Large intestine (tissue), 12 donors: ENCODE data around the gene ECHDC3. TPM values are rescaled to one million over a fixed set of nuclear protein-coding genes. Genes with fewer than 3 reads are reported as not detected.

ENCODE experiments used
- DNase-seq, 2 donors: peaks; one replicate each; pipeline versions ENCODE4 v3.0.0 to v3.0.0-alpha.2; 2013
- H3K27ac ChIP-seq: one replicate; pipeline ENCODE4 v1.5.1; 2013; ENCODE audit warnings: low read length
- H3K27me3 ChIP-seq: 2 replicates; pipeline ENCODE4 v1.6.1; 2013; ENCODE audit warnings: low read length; ENCODE audit not compliant: control insufficient read depth, insufficient read depth
- H3K36me3 ChIP-seq: 2 replicates; pipeline ENCODE4 v1.6.1; 2013; ENCODE audit warnings: low read length; ENCODE audit not compliant: control insufficient read depth, insufficient read depth
- H3K4me1 ChIP-seq: one replicate; pipeline ENCODE4 v1.6.1; 2013; ENCODE audit warnings: low read length; ENCODE audit not compliant: control insufficient read depth, insufficient read depth
- H3K4me3 ChIP-seq: one replicate; pipeline ENCODE4 v1.5.1; 2013; ENCODE audit warnings: low read length
- H3K9me3 ChIP-seq: one replicate; pipeline ENCODE4 v1.6.1; 2013; ENCODE audit warnings: mild to moderate bottlenecking, low read depth, low read length, moderate library complexity; ENCODE audit not compliant: control insufficient read depth
- WGBS: methylation state at CpG from one replicate; pipeline ENCODE4 v1.1.5; 2013; ENCODE audit warnings: low lambda C conversion rate; ENCODE audit not compliant: insufficient coverage; 5-methylcytosine and 5-hydroxymethylcytosine counted together
- long read RNA-seq, 11 donors: transcript quantifications; one replicate each; lab custom pipeline, GENCODE V29; 2026
- polyA plus RNA-seq: library from polyadenylated mRNA; unstranded; fragments of 120-200 nt; gene quantifications from one replicate; pipeline ENCODE4 v1.2.1, GENCODE V29; 2013

Gene ECHDC3, protein sequence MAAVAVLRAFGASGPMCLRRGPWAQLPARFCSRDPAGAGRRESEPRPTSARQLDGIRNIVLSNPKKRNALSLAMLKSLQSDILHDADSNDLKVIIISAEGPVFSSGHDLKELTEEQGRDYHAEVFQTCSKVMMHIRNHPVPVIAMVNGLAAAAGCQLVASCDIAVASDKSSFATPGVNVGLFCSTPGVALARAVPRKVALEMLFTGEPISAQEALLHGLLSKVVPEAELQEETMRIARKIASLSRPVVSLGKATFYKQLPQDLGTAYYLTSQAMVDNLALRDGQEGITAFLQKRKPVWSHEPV
- 9.6 TPM for polyA plus RNA-seq
- long read RNA-seq, donor 1 = 0 reads
- long read RNA-seq, donor 2, partial matches to known transcripts = 0 of 3 reads
- long read RNA-seq, donor 2, other reads (novel, unspliced or antisense) = 0 of 3 reads
- long read RNA-seq, donor 3 = 0 reads
- long read RNA-seq, donor 4, partial matches to known transcripts = 0 of 2 reads
- long read RNA-seq, donor 4, other reads (novel, unspliced or antisense) = 0 of 2 reads
- long read RNA-seq, donor 5, partial matches to known transcripts = 0 of 2 reads
- long read RNA-seq, donor 5, other reads (novel, unspliced or antisense) = 0 of 2 reads
- long read RNA-seq, donor 6 = 0 reads
- long read RNA-seq, donor 7, partial matches to known transcripts = 0 of 3 reads
- long read RNA-seq, donor 7, other reads (novel, unspliced or antisense) = 0 of 3 reads
- long read RNA-seq, donor 8, transcript ECHDC3-201 (5 exons, 1,649 nt) = major isoform, 12 of 12 reads
- long read RNA-seq, donor 8, partial matches to known transcripts = 0 of 12 reads
- long read RNA-seq, donor 8, other reads (novel, unspliced or antisense) = 0 of 12 reads
- long read RNA-seq, donor 9, partial matches to known transcripts = 0 of 2 reads
- long read RNA-seq, donor 9, other reads (novel, unspliced or antisense) = 0 of 2 reads
- long read RNA-seq, donor 10, transcript ECHDC3-201 (5 exons, 1,649 nt) = major isoform, 12 of 12 reads
- long read RNA-seq, donor 10, partial matches to known transcripts = 0 of 12 reads
- long read RNA-seq, donor 10, other reads (novel, unspliced or antisense) = 0 of 12 reads
- long read RNA-seq, donor 11, partial matches to known transcripts = 0 of 5 reads
- long read RNA-seq, donor 11, other reads (novel, unspliced or antisense) = 0 of 5 reads

DNA sequence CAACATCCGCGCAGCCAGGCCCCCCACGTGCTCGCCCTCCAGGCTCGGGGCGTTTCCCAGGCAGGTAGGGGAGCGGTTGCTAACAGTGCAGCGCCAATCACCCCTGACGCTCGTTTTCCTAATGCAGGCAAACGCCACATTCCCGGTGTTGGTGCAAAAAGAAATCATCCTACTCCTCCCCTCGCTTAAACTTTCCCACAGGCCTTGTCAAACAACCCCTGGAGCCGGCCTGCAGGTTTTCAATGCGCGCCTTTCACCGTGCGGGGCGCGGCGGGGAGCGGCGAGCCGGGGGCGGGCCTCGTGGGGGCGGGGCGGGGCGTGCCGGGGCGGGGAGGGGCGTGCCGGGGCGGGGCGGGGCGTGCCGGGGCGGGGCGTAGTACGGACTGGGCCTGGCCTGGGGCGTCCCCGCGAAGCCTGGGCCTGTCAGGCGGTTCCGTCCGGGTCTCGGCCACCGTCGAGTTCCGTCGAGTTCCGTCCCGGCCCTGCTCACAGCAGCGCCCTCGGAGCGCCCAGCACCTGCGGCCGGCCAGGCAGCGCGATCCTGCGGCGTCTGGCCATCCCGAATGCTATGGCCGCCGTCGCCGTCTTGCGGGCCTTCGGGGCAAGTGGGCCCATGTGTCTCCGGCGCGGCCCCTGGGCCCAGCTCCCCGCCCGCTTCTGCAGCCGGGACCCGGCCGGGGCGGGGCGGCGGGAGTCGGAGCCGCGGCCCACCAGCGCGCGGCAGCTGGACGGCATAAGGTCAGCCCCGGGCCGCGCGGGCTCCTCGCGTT is at the start of gene ECHDC3:
Gene ECHDC3, plus strand, starts transcription at position 374 of the 770 bp plus-strand sequence. Its CDS starts 195 bp downstream, at position 569.
- H3K27me3 ChIP-seq = no peaks in the 10 kb centered on the region
- H3K4me1 ChIP-seq = peaks cover 11% of the 10 kb centered on the region
- peak; percentile 18 to 65 for DNase-seq
- H3K36me3 ChIP-seq = no peaks in the 10 kb centered on the region
- WGBS = no CpG with 5 or more reads among the region's 93 CpGs
- peaks cover 3% of the 10 kb centered on the region for H3K9me3 ChIP-seq
- H3K27ac ChIP-seq = no peak within 1 kb of the TSS
- H3K4me3 ChIP-seq = peak within 1 kb of the TSS; percentile 55

DNA sequence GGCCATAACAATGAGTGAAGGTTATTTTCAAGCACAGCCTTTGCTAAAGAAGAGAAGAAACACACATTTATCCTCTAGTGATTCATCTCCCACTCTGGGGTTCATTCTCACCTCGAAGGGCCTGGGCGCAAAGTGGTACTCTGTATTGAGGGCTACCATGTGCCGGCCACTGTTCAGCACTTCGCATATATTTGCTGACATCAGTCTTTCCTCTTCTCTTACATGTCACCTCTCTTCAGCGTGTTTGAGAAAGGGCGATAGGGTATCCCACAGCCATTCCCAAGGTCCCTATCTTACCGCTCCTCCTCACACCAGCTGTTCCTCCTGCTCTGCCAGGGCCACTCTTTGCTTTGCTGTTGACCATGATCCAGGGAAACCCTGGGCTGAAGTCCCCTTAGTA is 48.8 kb upstream of the ECHDC3 start:
- no peak overlapping the region for H3K4me3 ChIP-seq
- no peaks in the 10 kb centered on the region for H3K27me3 ChIP-seq
- DNase-seq = no peak
- H3K9me3 ChIP-seq = no peaks in the 10 kb centered on the region
- H3K27ac ChIP-seq = no peak overlapping the region
- WGBS = no CpG with 5 or more reads among the region's 7 CpGs
- H3K36me3 ChIP-seq = no peaks in the 10 kb centered on the region
- H3K4me1 ChIP-seq = peaks cover 9% of the 10 kb centered on the region

DNA sequence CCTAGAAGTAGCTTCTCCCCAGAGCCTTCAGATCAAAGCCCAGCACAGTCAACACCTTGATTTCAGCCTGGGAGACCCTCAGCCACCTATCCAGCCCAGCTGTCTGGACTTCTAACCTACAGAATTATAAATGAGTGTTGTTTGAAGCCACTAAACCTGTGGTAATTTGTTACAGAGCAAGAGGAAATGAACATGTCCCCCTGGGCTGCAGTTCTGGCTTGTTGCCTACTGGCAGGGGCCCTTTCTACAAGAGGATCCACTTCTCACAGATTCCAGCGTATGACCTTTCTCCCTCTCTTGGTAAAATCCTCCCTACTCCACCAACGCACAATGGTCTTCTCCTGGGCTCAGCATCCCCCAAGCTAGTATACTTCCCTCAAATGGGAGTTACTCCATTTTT is 46.4 kb upstream of the ECHDC3 start:
- Histone ChIP-seq H3K4me1 (peaks cover 8% of the 10 kb centered on the region), H3K9me3 (no peaks in the 10 kb centered on the region), H3K36me3 (no peaks in the 10 kb centered on the region), H3K27ac (no peak overlapping the region), H3K27me3 (no peaks in the 10 kb centered on the region), H3K4me3 (no peak overlapping the region)
- no peak for DNase-seq
- WGBS = no CpG with 5 or more reads among the region's 2 CpGs

DNA sequence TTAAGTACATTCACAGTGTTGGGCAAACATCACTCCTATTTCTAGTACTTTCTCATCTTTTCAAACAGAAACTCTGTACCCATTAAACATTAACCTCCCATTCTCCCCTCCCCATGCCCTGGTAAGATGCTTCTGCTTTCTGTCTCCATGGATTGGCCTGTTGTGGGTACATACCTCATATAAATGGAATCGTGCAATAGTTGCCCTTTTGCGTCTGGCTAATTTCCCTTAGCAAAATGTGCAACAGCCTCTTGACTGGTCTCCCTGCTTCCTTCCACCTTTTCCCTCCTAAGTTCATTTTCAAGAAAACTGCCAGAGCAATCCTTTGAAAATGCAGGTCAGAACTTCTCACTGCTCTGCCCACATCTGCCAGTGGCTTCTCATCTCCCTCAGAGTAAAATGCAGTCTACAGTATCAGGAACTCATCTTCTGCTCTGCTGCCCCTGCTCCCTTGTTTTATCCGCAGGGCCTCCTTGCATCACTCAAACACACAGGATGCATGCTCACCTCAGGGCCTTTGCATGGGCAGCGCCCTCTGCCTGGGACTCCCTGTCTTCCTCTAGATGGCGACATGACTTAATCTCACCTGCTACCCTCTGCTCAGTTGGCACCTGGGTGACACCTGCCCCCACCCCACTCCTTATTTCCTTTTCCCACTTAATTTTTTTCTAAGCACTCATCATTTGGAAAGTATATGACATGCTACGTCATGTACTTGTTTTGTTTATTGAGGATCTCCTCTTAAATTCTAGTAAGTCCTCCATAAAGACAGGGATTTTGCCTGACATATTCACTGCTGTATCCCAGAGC is 44.3 kb upstream of the ECHDC3 start:
- no peak overlapping the region for H3K27ac ChIP-seq

DNA sequence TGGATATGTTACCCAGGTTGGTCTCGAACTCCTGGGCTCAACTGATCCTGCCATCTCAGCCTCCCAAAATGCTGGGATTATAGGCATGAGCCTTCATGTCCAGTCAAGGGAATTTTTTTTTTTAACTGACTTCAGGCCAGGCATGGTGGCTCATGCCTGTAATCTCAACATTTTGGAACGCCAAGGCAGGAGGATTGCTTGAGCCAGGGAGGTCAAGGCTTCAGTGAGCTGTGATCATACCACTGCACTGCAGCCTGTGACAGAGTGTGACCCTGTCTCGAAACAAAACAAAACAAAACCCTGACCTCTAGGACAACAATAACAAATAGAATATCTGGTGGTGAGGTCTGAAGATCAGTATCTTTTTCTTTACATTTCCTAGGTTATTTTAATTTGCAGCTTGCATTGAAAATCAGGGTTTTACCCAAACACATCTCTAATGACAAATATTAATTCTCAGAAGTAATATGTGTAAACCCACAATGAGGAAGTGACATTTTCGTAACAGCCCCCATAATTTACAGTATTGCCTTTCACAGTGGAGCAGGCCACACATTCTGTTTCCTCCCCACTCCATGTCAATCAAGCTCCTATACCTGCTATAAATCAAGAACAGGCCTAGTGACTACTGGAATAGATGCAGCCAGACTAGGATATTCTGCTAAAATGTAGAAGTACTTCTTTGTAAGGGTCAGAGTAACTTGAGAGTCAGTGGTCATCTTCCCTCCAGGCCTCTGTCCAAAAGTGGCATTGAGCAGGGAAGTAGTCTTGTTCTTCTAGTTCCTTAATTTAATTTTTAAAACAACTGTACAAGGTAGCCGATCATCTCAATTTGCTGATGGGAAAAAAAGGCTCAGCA is 43.3 kb upstream of the ECHDC3 start:
- no peak overlapping the region for H3K4me3 ChIP-seq
- H3K27me3 ChIP-seq = no peaks in the 10 kb centered on the region
- no CpG with 5 or more reads among the region's 5 CpGs for WGBS
- peaks cover 8% of the 10 kb centered on the region for H3K4me1 ChIP-seq
- no peaks in the 10 kb centered on the region for H3K9me3 ChIP-seq
- DNase-seq = no peak
- H3K27ac ChIP-seq = peak overlapping the region; percentile 61
- no peaks in the 10 kb centered on the region for H3K36me3 ChIP-seq

More for the DNA sequence above, 44.3 kb upstream of the ECHDC3 start:
- no peak for DNase-seq
- Histone ChIP-seq H3K27me3 (no peaks in the 10 kb centered on the region), H3K36me3 (no peaks in the 10 kb centered on the region), H3K4me1 (peaks cover 8% of the 10 kb centered on the region), H3K4me3 (no peak overlapping the region), H3K9me3 (no peaks in the 10 kb centered on the region)
- WGBS = 70% methylated on average over 2 of the region's 6 CpGs

DNA sequence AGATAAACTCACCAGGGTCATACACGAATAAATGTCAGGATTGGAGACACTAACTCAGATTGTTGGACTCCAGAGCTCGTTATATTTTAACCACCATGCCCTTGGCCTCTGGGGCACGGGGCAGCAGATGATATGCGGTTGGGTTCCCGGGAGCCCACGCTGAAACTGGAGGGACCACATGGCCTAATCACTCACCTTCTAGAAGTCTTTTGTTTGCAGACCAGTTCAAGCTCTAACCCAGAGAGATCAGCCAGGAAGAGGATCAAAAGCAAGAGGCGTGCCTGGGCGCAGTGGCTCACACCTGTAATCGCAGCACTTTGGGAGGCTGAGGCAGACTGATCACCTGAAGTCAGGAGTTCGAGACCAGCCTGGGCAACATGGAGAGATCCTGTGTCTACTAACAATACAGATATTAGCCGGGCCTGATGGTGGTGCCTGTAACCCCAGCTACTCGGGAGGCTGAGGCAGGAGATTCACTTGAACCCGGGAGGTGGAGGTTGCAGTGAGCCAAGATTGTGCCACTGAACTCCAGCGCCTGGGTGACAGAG is 42.6 kb upstream of the ECHDC3 start:
- no peaks in the 10 kb centered on the region for H3K27me3 ChIP-seq
- 40% methylated on average over 1 of the region's 14 CpGs for WGBS
- peak; percentile 73 to 90 for DNase-seq
- H3K9me3 ChIP-seq = no peaks in the 10 kb centered on the region
- H3K36me3 ChIP-seq = no peaks in the 10 kb centered on the region
- peaks cover 8% of the 10 kb centered on the region for H3K4me1 ChIP-seq
- no peak overlapping the region for H3K4me3 ChIP-seq
- peak overlapping the region; percentile 61 for H3K27ac ChIP-seq

DNA sequence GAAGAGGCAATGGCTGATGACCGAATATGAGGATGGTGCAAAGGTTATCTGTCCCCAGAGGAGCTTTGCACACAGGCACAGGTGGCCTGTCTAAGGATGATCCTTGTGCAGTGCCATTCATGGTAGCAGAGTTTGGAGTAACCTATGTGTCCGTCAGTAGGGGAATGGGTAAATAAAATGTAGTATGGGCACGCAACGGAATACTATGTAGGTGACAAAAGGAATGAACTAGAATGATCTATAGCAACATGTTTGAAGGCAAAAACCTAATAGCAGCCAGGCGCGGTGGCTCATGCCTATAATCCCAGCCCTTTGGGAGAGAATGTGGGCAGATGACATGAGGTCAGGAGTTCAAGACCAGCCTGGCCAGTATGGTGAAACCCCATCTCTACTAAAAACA is 41.6 kb upstream of the ECHDC3 start:
- no peak overlapping the region for H3K4me3 ChIP-seq
- WGBS = no CpG with 5 or more reads among the region's 6 CpGs
- H3K9me3 ChIP-seq = no peaks in the 10 kb centered on the region
- no peak for DNase-seq
- H3K27ac ChIP-seq = no peak overlapping the region
- H3K4me1 ChIP-seq = peaks cover 10% of the 10 kb centered on the region
- no peaks in the 10 kb centered on the region for H3K27me3 ChIP-seq
- no peaks in the 10 kb centered on the region for H3K36me3 ChIP-seq

DNA sequence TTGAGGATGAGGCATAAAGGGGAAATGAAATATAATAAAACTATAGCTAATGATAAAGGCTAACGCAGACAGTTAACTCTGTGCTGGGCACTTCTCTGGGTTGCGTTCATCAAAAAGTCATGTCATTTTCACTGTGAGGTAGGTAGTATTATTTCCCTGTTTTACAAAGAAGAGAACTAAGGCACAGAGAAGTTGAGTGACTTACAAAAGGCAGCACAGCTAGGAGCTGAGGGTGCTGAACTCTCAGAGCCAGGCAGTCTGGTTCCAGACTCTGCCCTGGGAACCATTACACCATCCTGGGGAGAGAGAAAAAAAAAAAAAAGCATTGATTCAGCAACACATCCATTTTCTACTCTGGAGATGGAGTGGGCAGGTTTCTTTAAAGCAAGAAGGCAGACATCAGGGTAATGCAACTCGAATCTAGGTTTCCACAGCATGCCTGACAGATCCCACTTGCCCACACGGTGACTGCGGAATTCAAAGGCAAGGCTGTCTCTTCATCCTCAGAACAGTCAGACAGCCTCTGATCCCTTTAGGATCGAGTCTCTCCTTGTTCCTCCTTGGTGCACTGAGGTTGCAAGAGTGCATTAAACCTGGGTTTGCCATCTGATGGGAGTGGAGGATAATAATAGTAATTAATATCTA is 40.6 kb upstream of the ECHDC3 start:
- WGBS = 83% methylated on average over 1 of the region's 6 CpGs
- Histone ChIP-seq H3K4me3 (no peak overlapping the region), H3K4me1 (peaks cover 10% of the 10 kb centered on the region), H3K27ac (no peak overlapping the region), H3K9me3 (no peaks in the 10 kb centered on the region), H3K36me3 (no peaks in the 10 kb centered on the region), H3K27me3 (no peaks in the 10 kb centered on the region)
- DNase-seq = no peak
